GM12878 (cell line): ENCODE measurements around the gene OGFR. TPM values are rescaled to one million over a fixed set of nuclear protein-coding genes. Genes with fewer than 3 reads are reported as not detected.

ENCODE experiments used
- ATAC-seq: fragments of 200-7000 bp; cut with Tn5 transposase; 3 replicates; pipeline ENCODE4 v1.9.1; 2020; ENCODE audit warnings: mild to moderate bottlenecking, moderate library complexity
- BruUV-seq: library from RNA; stranded (reverse); fragments of 400-500 nt; replicated peaks from 2 replicates; lab custom pipeline; 2021; lab: Mats Ljungman, UMichigan
- CTCF ChIA-PET: fragments of 300-600 bp; sonication (Branson Sonifier 250); formaldehyde crosslinking; extraction: SDS; loops from one replicate; lab custom pipeline; 2021; ENCODE audit warnings: inconsistent platforms; lab: Yijun Ruan, JAX
- POLR2A ChIA-PET: fragments of 350-600 bp; formaldehyde crosslinking; extraction: SDS; loops from one replicate; lab custom pipeline; 2021; ENCODE audit warnings: inconsistent platforms; lab: Charles Lee
- RAD21 ChIA-PET: fragments of 300-600 bp; sonication (Branson Sonifier 250); formaldehyde crosslinking; loops from one replicate; lab custom pipeline; 2023; ENCODE audit warnings: antibody characterized with exemption; ENCODE audit not compliant: unreplicated experiment; lab: Charles Lee
- SMC1A ChIA-PET: fragments of 300-600 bp; sonication (Branson Sonifier 250); formaldehyde crosslinking; loops from one replicate; lab custom pipeline; 2023; ENCODE audit not compliant: unreplicated experiment, uncharacterized antibody; lab: Charles Lee
- DNase-seq: peaks from one replicate; pipeline ENCODE4 v3.0.0-alpha.2; 2011; ENCODE audit warnings: low read depth, low spot score
- FAIRE-seq: peaks from 3 replicates; lab custom pipeline; 2011; peaks lifted over from hg19 to GRCh38; lab: Jason Lieb, UNC
- H2AFZ ChIP-seq: 2 replicates; pipeline ENCODE4 v1.6.0; 2011; ENCODE audit warnings: low read depth, low read length, control low read depth; ENCODE audit not compliant: control insufficient read depth
- H3K27ac ChIP-seq: 2 replicates; pipeline ENCODE4 v1.5.1; 2011; ENCODE audit warnings: control low read depth; ENCODE audit not compliant: control insufficient read depth, insufficient read depth
- H3K27me3 ChIP-seq, 2 experiments: replicated peaks in 1 of 2; 2 replicates each; pipeline versions ENCODE4 v1.6.0 to v1.6.1; 2011; ENCODE audit warnings: low read length in 1 of 2; ENCODE audit not compliant: control insufficient read depth in 2 of 2, insufficient read depth in 2 of 2
- H3K36me3 ChIP-seq, 2 experiments: 2 replicates each; pipeline ENCODE4 v1.5.1; 2011; ENCODE audit warnings: low read length in 1 of 2; ENCODE audit not compliant: control insufficient read depth in 2 of 2, insufficient read depth in 2 of 2
- H3K4me1 ChIP-seq: 2 replicates; pipeline ENCODE4 v1.6.1; 2011; ENCODE audit warnings: mild to moderate bottlenecking, low read length, moderate library complexity, mixed read lengths; ENCODE audit not compliant: control insufficient read depth, insufficient read depth
- H3K4me2 ChIP-seq: 2 replicates; pipeline ENCODE4 v1.6.0; 2011; ENCODE audit warnings: control low read depth; ENCODE audit not compliant: control insufficient read depth, insufficient read depth
- H3K4me3 ChIP-seq: fragments of 200-600 bp; sonication (generic); 2 replicates; pipeline ENCODE4 v1.5.1; 2016
- H3K79me2 ChIP-seq: 2 replicates; pipeline ENCODE4 v1.6.0; 2011; ENCODE audit warnings: low read length; ENCODE audit not compliant: control insufficient read depth, insufficient read depth
- H3K9ac ChIP-seq: 2 replicates; pipeline ENCODE4 v1.8.0; 2011; ENCODE audit warnings: low read length, control low read depth, mixed read lengths; ENCODE audit not compliant: control insufficient read depth, insufficient read depth
- H3K9me3 ChIP-seq: replicated peaks from 3 replicates; pipeline ENCODE4 v1.5.1; 2011; ENCODE audit warnings: mild to moderate bottlenecking, low read length; ENCODE audit not compliant: control insufficient read depth, insufficient read depth
- H4K20me1 ChIP-seq: 2 replicates; pipeline ENCODE4 v1.6.0; 2011; ENCODE audit not compliant: control insufficient read depth, insufficient read depth
- CREM ChIP-seq: IDR thresholded peaks from 2 replicates; pipeline ENCODE4 v1.6.1; 2014; ENCODE audit warnings: antibody characterized with exemption, low read depth
- ETV6 ChIP-seq, 2 experiments: fragments of 450-650 bp in 1 of 2; IDR thresholded peaks in 1 of 2; conservative IDR thresholded peaks in 1 of 2; 2 replicates each; pipeline ENCODE4 v1.6.1; 2014; ENCODE audit warnings: antibody characterized with exemption in 1 of 2, borderline replicate concordance in 1 of 2, low read depth in 1 of 2, mild to moderate bottlenecking in 1 of 2, moderate library complexity in 1 of 2
- MTA2 ChIP-seq: fragments of 450-650 bp; IDR thresholded peaks from 2 replicates; pipeline ENCODE4 v1.6.1; 2016; ENCODE audit warnings: low read depth, mild to moderate bottlenecking, moderate library complexity
- POLR2AphosphoS2 ChIP-seq: IDR thresholded peaks from 2 replicates; pipeline ENCODE4 v1.6.1; 2011; ENCODE audit warnings: low read depth, mild to moderate bottlenecking, low read length, improper control_type of control experiment, moderate library complexity
- POLR2AphosphoS5 ChIP-seq: IDR thresholded peaks from 2 replicates; pipeline ENCODE4 v1.6.1; 2011; ENCODE audit warnings: mild to moderate bottlenecking, low read length, inconsistent platforms
- SMARCA5 ChIP-seq: fragments of 450-650 bp; IDR thresholded peaks from 2 replicates; pipeline ENCODE4 v1.6.1; 2017; ENCODE audit warnings: mild to moderate bottlenecking
- TBL1XR1 ChIP-seq: IDR thresholded peaks from 2 replicates; pipeline ENCODE4 v1.6.1; 2012; ENCODE audit warnings: low read depth, low read length, improper control_type of control experiment
- WRNIP1 ChIP-seq: IDR thresholded peaks from 2 replicates; pipeline ENCODE4 v1.6.1; 2011; ENCODE audit warnings: low read depth, low read length, improper control_type of control experiment, borderline replicate concordance
- WGBS: methylation state at CpG from one replicate; pipeline ENCODE4 v1.1.6; 2016; ENCODE audit warnings: low lambda C conversion rate; ENCODE audit not compliant: insufficient replicate concordance, insufficient coverage; ENCODE audit errors: missing lambda C conversion rate; 5-methylcytosine and 5-hydroxymethylcytosine counted together
- in situ Hi-C: fragments of 300-500 bp; cut with MboI; formaldehyde crosslinking; loops from 9 replicates; pipeline ENCODE4 v1.14.3; 2018; ENCODE audit warnings: mixed read lengths
- intact Hi-C: fragments of 100-400 bp; cut with micrococcal nuclease; formaldehyde crosslinking; loops from one replicate; pipeline ENCODE4 v1.14.2; 2022; ENCODE audit not compliant: unreplicated experiment
- polyA plus RNA-seq, 11 experiments: library from polyadenylated mRNA; depleted of rRNA in 4 of 11; unstranded in 6 of 11; stranded (reverse) in 5 of 11; fragments of >200 nt; fragmentation: Nextera tagmentation in 4 of 11; fragmentation: Illumina TruSeq in 1 of 11; extraction: Ambion mirVana in 4 of 11; extraction: Trizol in 1 of 11; gene quantifications; 1 replicate in 1 of 11; 2 replicates in 10 of 11; pipeline versions ENCODE4 v1.2.1 to v1.2.3, GENCODE V29; 2011 to 2016; ENCODE audit warnings: inconsistent platforms in 2 of 11, missing spikeins in 2 of 11, low read depth in 1 of 11
- total RNA-seq, 4 experiments: library from RNA; depleted of rRNA in 3 of 4; stranded (reverse); fragments of >200 nt in 3 of 4; fragmentation: Illumina TruSeq in 1 of 4; extraction: Trizol in 1 of 4; gene quantifications; 2 replicates each; pipeline versions ENCODE4 v1.2.1 to v1.2.3, GENCODE V29; 2013 to 2021
- TF ChIP-seq, protein P1 (sequence below): fragments of 450-650 bp; IDR thresholded peaks from 2 replicates; pipeline ENCODE4 v1.6.1; 2014; ENCODE audit warnings: mild to moderate bottlenecking
- TF ChIP-seq, protein P2 (sequence below): IDR thresholded peaks from 2 replicates; pipeline ENCODE4 v1.6.1; 2012; ENCODE audit warnings: improper control_type of control experiment, low read depth, low read length; ENCODE audit not compliant: insufficient replicate concordance

Gene OGFR
- total and polyA plus RNA-seq, 10 of the 15 experiments (the other 5 are each of a cell fraction or from before 2014, with no cell fraction given) = 0.72 to 62.1 (median 27.3) TPM

DNA sequence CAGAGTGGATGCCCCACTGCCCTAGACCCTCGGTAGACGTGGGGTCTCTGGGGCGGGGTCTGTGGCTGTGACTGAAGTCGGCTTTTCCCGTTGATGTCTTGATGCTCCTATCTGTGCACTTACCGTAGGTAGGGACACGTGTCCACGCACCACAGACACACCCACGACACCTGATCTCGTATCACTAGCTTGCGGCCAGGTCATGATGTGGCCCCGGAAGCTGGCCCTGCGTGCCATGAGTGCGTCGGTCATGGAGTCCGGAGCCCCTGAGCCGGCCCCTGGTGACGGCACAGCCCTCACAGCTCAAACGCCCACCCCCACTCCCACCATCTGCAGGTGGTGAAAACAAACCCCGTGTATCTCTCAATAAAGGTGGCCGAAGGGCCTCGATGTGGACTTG, 42.3 kb upstream of the OGFR start:
- ChIA-PET CTCF (no interaction called here), POLR2A (no interaction called here), SMC1A (no interaction called here), RAD21 (no interaction called here)
- H3K4me1 ChIP-seq = no peaks in the 10 kb centered on the region
- FAIRE-seq = no peak
- in situ Hi-C loops = no loop called here
- H3K9ac ChIP-seq = no peak overlapping the region
- no peak overlapping the region for H2AFZ ChIP-seq
- H3K4me2 ChIP-seq = no peak overlapping the region
- DNase-seq = no peak
- no peak overlapping the region for H3K4me3 ChIP-seq
- WGBS = 14% methylated on average over 21 of the region's 22 CpGs
- TF ChIP-seq CREM = no peak
- no peak for TF ChIP-seq POLR2AphosphoS2
- no peak for TF ChIP-seq WRNIP1
- no peaks in the 10 kb centered on the region for H4K20me1 ChIP-seq
- peaks cover 1 to 3% of the 10 kb centered on the region in 2 experiments; a peak in 3 of 4 replicates for H3K27me3 ChIP-seq
- no peaks in the 10 kb centered on the region for H3K36me3 ChIP-seq
- H3K79me2 ChIP-seq = no peaks in the 10 kb centered on the region
- ATAC-seq = no peak
- no TSS peak for BruUV-seq
- no peak overlapping the region for H3K27ac ChIP-seq
- H3K9me3 ChIP-seq = no peaks in the 10 kb centered on the region
- intact Hi-C loops = no loop called here

DNA sequence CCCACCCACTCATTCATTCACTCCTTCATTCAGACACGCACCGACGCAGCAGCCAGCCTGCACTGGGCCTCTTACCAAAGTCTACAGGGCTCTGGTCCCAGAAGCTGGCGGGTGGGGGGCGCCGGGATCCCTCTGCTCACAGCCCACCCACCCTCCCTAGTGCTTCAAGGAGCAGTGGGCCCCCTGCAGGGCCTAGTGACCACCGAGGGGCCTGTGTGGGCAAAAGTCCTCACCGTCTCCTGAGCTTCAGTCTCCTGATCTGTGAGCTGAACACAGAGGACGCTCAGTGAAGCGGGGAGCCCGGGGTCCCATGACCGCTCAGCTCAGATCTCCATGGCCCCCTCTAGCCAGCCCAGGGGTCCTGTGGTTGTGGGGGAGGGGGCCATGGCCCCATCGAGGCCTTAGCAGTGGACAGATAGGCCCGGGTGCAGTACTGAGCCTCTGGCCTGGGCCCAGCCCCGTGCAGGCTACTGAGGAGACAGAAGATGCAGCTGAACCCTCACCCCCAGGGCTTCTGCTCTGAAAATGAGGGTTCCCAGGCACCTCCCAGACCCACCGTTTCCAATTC, 41.8 kb upstream of the OGFR start:
- ChIA-PET SMC1A (no interaction called here), RAD21 (no interaction called here), CTCF (interaction anchor here (0.6 kb wide), 1 partner anchor 729 kb away, joined by 3 read pairs; no protein-coding TSS in a partner anchor), POLR2A (no interaction called here)
- Histone ChIP-seq H3K4me1 (no peaks in the 10 kb centered on the region), H3K9ac (no peak overlapping the region), H3K27ac (no peak overlapping the region), H2AFZ (no peak overlapping the region), H3K4me2 (no peak overlapping the region), H4K20me1 (no peaks in the 10 kb centered on the region), H3K4me3 (no peak overlapping the region), H3K9me3 (no peaks in the 10 kb centered on the region), H3K27me3 (peaks cover 1 to 3% of the 10 kb centered on the region in 2 experiments; a peak in 3 of 4 replicates), H3K79me2 (no peaks in the 10 kb centered on the region), H3K36me3 (no peaks in the 10 kb centered on the region)
- FAIRE-seq (no peak), DNase-seq (no peak), ATAC-seq (no peak)
- in situ Hi-C loops = no loop called here
- no TSS peak for BruUV-seq
- TF ChIP-seq, protein P1, sequence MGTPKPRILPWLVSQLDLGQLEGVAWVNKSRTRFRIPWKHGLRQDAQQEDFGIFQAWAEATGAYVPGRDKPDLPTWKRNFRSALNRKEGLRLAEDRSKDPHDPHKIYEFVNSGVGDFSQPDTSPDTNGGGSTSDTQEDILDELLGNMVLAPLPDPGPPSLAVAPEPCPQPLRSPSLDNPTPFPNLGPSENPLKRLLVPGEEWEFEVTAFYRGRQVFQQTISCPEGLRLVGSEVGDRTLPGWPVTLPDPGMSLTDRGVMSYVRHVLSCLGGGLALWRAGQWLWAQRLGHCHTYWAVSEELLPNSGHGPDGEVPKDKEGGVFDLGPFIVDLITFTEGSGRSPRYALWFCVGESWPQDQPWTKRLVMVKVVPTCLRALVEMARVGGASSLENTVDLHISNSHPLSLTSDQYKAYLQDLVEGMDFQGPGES = no peak
- TF ChIP-seq TBL1XR1 (no peak), MTA2 (no peak), ETV6 (conservative IDR thresholded peaks at IDR 0.05 in 1 of 2, IDR thresholded peaks at IDR 0.05 in 1 of 2; ENCODE audit: borderline replicate concordance in 1 of 2, low read depth in 1 of 2) (no peak), SMARCA5 (no peak), POLR2AphosphoS5 (no peak)
- TF ChIP-seq, protein P2, sequence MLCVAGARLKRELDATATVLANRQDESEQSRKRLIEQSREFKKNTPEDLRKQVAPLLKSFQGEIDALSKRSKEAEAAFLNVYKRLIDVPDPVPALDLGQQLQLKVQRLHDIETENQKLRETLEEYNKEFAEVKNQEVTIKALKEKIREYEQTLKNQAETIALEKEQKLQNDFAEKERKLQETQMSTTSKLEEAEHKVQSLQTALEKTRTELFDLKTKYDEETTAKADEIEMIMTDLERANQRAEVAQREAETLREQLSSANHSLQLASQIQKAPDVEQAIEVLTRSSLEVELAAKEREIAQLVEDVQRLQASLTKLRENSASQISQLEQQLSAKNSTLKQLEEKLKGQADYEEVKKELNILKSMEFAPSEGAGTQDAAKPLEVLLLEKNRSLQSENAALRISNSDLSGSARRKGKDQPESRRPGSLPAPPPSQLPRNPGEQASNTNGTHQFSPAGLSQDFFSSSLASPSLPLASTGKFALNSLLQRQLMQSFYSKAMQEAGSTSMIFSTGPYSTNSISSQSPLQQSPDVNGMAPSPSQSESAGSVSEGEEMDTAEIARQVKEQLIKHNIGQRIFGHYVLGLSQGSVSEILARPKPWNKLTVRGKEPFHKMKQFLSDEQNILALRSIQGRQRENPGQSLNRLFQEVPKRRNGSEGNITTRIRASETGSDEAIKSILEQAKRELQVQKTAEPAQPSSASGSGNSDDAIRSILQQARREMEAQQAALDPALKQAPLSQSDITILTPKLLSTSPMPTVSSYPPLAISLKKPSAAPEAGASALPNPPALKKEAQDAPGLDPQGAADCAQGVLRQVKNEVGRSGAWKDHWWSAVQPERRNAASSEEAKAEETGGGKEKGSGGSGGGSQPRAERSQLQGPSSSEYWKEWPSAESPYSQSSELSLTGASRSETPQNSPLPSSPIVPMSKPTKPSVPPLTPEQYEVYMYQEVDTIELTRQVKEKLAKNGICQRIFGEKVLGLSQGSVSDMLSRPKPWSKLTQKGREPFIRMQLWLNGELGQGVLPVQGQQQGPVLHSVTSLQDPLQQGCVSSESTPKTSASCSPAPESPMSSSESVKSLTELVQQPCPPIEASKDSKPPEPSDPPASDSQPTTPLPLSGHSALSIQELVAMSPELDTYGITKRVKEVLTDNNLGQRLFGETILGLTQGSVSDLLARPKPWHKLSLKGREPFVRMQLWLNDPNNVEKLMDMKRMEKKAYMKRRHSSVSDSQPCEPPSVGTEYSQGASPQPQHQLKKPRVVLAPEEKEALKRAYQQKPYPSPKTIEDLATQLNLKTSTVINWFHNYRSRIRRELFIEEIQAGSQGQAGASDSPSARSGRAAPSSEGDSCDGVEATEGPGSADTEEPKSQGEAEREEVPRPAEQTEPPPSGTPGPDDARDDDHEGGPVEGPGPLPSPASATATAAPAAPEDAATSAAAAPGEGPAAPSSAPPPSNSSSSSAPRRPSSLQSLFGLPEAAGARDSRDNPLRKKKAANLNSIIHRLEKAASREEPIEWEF = no peak
- intact Hi-C loops = no loop called here
- 40% methylated on average over 15 of the region's 16 CpGs for WGBS
